Fibroblast of lung (primary cell): ENCODE results near the gene NEDD4L. TPM values are rescaled to one million over a fixed set of nuclear protein-coding genes. Genes with fewer than 3 reads are reported as not detected.

Experiments
- DNase-seq, 2 donors: peaks; one replicate each; pipeline versions ENCODE4 v3.0.0 to v3.0.0-alpha.2; 2010; ENCODE audit warnings: low read depth in 2 of 2
- H2AFZ ChIP-seq: 2 replicates; pipeline ENCODE4 v1.5.1; 2012; ENCODE audit warnings: low read length, control low read depth, inconsistent platforms
- H3K27ac ChIP-seq: 2 replicates; pipeline ENCODE4 v1.5.1; 2011; ENCODE audit warnings: low read length, control low read depth; ENCODE audit not compliant: insufficient read depth
- H3K27me3 ChIP-seq: 2 replicates; pipeline ENCODE4 v1.5.1; 2011; ENCODE audit warnings: mild to moderate bottlenecking, low read length; ENCODE audit not compliant: control insufficient read depth, insufficient read depth
- H3K36me3 ChIP-seq: 2 replicates; pipeline ENCODE4 v1.5.1; 2011; ENCODE audit warnings: low read length; ENCODE audit not compliant: control insufficient read depth, insufficient read depth
- H3K4me1 ChIP-seq: 2 replicates; pipeline ENCODE4 v1.5.1; 2011; ENCODE audit warnings: low read length; ENCODE audit not compliant: control insufficient read depth, insufficient read depth; ENCODE audit errors: extremely low read depth
- H3K4me2 ChIP-seq: 2 replicates; pipeline ENCODE4 v1.5.1; 2011; ENCODE audit warnings: low read length, control low read depth; ENCODE audit not compliant: insufficient read depth; ENCODE audit errors: extremely low read depth
- H3K4me3 ChIP-seq, 4 experiments: fragments of 200-600 bp in 1 of 4; sonication (generic) in 1 of 4; replicated peaks in 1 of 4; 2 replicates each; pipeline ENCODE4 v1.5.1; 2011 to 2016; ENCODE audit warnings: low read length in 4 of 4, low read depth in 3 of 4, mild to moderate bottlenecking in 3 of 4, control low read depth in 2 of 4, inconsistent platforms in 1 of 4, mixed read lengths in 1 of 4; ENCODE audit not compliant: insufficient read depth in 1 of 4; ENCODE audit errors: control extremely low read depth in 1 of 4
- H3K79me2 ChIP-seq: 2 replicates; pipeline ENCODE4 v1.5.1; 2012; ENCODE audit warnings: mild to moderate bottlenecking, low read length, inconsistent platforms; ENCODE audit not compliant: control insufficient read depth, insufficient read depth
- H3K9ac ChIP-seq: 2 replicates; pipeline ENCODE4 v1.5.1; 2011; ENCODE audit warnings: mild to moderate bottlenecking, low read length, control low read depth; ENCODE audit not compliant: insufficient read depth
- H3K9me3 ChIP-seq: 2 replicates; pipeline ENCODE4 v1.5.1; 2012; ENCODE audit warnings: low read depth, low read length; ENCODE audit not compliant: control insufficient read depth, insufficient read depth
- H4K20me1 ChIP-seq: 2 replicates; pipeline ENCODE4 v1.5.1; 2011; ENCODE audit warnings: low read length; ENCODE audit not compliant: control insufficient read depth, insufficient read depth; ENCODE audit errors: extremely low read depth
- CTCF ChIP-seq, 2 donors: IDR thresholded peaks in 1 of 2; conservative IDR thresholded peaks in 1 of 2; 1 replicate in 1 of 2; 2 replicates in 1 of 2; pipeline ENCODE4 v1.5.1; 2011 to 2012; ENCODE audit warnings: low read length in 2 of 2, control low read depth in 1 of 2, inconsistent platforms in 1 of 2, low read depth in 1 of 2, mild to moderate bottlenecking in 1 of 2
- EZH2 ChIP-seq: IDR thresholded peaks from 2 replicates; pipeline ENCODE4 v1.5.1; 2012; ENCODE audit warnings: low read length, control low read depth, mild to moderate bottlenecking; ENCODE audit errors: missing control alignments
- polyA plus RNA-seq, 2 donors: library from polyadenylated mRNA; depleted of rRNA in 1 of 2; stranded (reverse) in 1 of 2; unstranded in 1 of 2; fragments of >200 nt; gene quantifications; 2 replicates each; pipeline ENCODE4 v1.2.1, GENCODE V29; 2011 to 2012; ENCODE audit warnings: missing spikeins in 1 of 2
- total RNA-seq: library from RNA; depleted of rRNA; stranded (reverse); fragments of >200 nt; gene quantifications from 2 replicates; pipeline ENCODE4 v1.2.1, GENCODE V29; 2014

The NEDD4L gene
- total and polyA plus RNA-seq, 2 donors (not counting 1 experiment from before 2014, with no cell fraction given) = 5.5 to 18.7 TPM

DNA sequence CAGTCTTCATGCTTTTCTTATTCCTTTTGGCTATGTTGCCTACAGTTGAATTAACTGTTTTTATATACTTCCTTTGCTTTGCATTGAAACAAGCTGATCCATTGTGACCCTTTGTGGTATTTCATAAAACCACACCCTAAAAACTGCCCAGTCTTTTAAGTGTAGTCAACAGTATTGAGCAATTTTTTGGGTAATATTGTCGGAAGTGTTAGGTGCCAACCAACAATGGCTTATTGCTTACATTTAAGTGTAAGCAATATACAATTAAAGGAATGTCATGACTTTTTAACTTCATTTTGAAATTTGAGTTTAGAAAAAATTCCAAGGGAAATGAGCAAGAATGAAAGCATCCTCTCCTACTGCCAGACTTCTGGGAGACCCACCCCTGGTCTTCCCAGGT, 174.1 kb downstream of the NEDD4L start:
- Histone ChIP-seq H2AFZ (no peak overlapping the region), H3K27me3 (no peaks in the 10 kb centered on the region), H4K20me1 (no peaks in the 10 kb centered on the region), H3K4me2 (peak overlapping the region; percentile 61), H3K4me1 (peaks cover 24% of the 10 kb centered on the region), H3K79me2 (no peaks in the 10 kb centered on the region), H3K36me3 (no peaks in the 10 kb centered on the region), H3K9me3 (no peaks in the 10 kb centered on the region), H3K9ac (no peak overlapping the region), H3K27ac (no peak overlapping the region), H3K4me3 (no peak overlapping the region)
- TF ChIP-seq EZH2 (no peak), CTCF (conservative IDR thresholded peaks at IDR 0.05 in 1 of 2, IDR thresholded peaks at IDR 0.05 in 1 of 2; ENCODE audit: low read depth in 1 of 2, low read length in 2 of 2) (no peak)
- DNase-seq = peak; percentile 47 to 67

GRCh38 chr18:58221060-58221725, 177.2 kb downstream of the NEDD4L start:
- Histone ChIP-seq H3K27ac (no peak overlapping the region), H3K4me2 (no peak overlapping the region), H4K20me1 (no peaks in the 10 kb centered on the region), H3K4me1 (peaks cover 22% of the 10 kb centered on the region), H3K9ac (no peak overlapping the region), H3K4me3 (no peak overlapping the region), H3K36me3 (no peaks in the 10 kb centered on the region), H3K27me3 (no peaks in the 10 kb centered on the region), H3K9me3 (no peaks in the 10 kb centered on the region), H3K79me2 (no peaks in the 10 kb centered on the region), H2AFZ (no peak overlapping the region)
- TF ChIP-seq EZH2 (no peak), CTCF (conservative IDR thresholded peaks at IDR 0.05 in 1 of 2, IDR thresholded peaks at IDR 0.05 in 1 of 2; ENCODE audit: low read depth in 1 of 2, low read length in 2 of 2) (no peak)
- peak; percentile 32 to 98 for DNase-seq

- no peaks in the 10 kb centered on the region for H3K79me2 ChIP-seq
- H3K36me3 ChIP-seq = no peaks in the 10 kb centered on the region
- peaks cover 17% of the 10 kb centered on the region for H3K4me1 ChIP-seq
- H3K4me3 ChIP-seq = no peak overlapping the region
- no peaks in the 10 kb centered on the region for H4K20me1 ChIP-seq
- H3K27ac ChIP-seq = peak overlapping the region; percentile 44
- no peak overlapping the region for H3K4me2 ChIP-seq
- H3K27me3 ChIP-seq = no peaks in the 10 kb centered on the region
- no peak overlapping the region for H3K9ac ChIP-seq
- TF ChIP-seq EZH2 (no peak), CTCF (conservative IDR thresholded peaks at IDR 0.05 in 1 of 2, IDR thresholded peaks at IDR 0.05 in 1 of 2; ENCODE audit: low read depth in 1 of 2, low read length in 2 of 2) (no peak)
- DNase-seq = peak in 1 of 2 donors; percentile 60
- H2AFZ ChIP-seq = no peak overlapping the region
- no peaks in the 10 kb centered on the region for H3K9me3 ChIP-seq
Measured at GRCh38 chr18:58222432-58223125, 178.6 kb downstream of the NEDD4L start.
